Measurements from ENCODE around the gene GATA6.
"Not testable (repeated sequence)": the region's sequence is repeated elsewhere in the genome, so short reads cannot be mapped to it uniquely, and the experiment has no call there.

GATA6 gene

DNA sequence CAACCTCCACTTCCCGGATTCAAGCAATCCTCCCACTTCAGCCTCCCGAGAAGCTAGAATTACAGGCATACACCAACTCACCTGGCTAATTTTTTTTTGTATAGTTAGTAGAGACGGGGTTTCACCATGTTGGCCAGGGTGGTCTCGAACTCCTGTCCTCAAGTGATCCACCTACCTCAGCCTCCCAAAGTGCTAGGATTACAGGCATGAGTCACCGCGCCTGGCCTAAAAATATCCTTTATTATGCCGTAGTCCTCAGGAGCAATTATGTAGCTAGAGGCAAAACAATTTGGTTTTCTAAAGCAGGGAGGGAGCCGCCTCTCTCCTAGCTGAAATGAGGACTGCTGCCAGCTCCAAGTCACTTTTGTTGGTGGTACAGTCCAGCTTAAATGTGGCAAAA is 15.2 kb downstream of the GATA6 start:
- not testable (repeated sequence) for DNase-seq

DNA sequence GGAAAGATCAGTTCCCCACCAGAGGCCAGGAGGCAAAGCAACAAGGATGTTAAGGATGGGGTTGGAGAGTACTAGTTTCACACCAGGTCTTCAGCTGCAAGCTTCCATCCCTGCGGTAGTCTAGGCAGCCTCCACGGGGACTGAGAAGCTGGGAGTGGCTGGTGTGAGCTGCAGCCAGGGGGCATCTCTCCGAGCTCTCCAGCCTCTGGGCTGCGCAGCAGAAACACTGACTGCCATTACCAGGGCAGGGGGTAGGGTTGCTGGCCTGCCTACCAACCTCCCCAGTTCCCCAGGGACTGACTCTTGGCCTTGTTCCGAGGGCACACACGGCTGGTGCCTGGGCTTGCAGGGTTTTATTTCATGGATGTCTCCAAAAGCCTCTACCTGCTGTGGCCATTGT is 15.9 kb downstream of the GATA6 start:
- no peak for DNase-seq

- DNase-seq: no peak
Measured at GRCh38 chr18:22185771-22186386, 16.5 kb downstream of the GATA6 start.

- DNase-seq: no peak
Measured at GRCh38 chr18:22186484-22186971, 17.1 kb downstream of the GATA6 start.

- no peak for DNase-seq
Measured at GRCh38 chr18:22188559-22189267, 19.3 kb downstream of the GATA6 start.

DNA sequence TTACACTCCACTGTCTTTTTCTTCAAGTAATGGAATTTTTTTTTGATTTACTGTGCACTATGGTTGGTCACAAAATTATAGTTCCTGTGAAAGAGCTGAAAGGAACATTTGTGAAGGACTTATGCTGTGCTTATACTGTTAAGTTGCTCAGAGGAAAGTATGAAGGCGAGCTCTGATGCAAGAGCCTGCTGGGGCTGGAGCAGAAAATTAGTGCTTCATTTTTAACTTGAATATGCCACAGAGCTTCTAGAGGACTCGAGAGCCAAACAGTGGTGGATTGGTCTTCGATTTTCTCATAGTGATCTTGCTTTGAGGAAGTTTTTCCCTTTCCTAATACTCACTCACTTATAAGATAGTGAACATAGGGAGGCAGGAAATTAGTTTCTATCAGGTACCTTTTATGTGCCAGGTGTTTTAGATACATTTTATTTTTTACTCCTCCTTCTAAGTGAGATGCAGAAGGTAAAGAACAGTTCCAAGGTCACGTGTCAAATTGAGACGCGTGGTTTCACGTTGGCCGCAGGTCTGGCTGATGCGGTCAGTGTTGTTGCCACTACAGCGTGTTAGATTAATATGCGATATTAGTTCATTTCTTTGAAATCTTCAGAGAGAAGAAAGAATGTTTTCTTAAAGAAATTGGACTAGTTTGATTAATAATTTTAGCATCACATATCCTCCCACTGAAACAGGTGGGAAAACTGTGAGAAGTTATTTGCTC is 20.2 kb downstream of the GATA6 start:
- no peak for DNase-seq

- no peak for DNase-seq
Measured at GRCh38 chr18:22191346-22191695, 21.9 kb downstream of the GATA6 start.

DNA sequence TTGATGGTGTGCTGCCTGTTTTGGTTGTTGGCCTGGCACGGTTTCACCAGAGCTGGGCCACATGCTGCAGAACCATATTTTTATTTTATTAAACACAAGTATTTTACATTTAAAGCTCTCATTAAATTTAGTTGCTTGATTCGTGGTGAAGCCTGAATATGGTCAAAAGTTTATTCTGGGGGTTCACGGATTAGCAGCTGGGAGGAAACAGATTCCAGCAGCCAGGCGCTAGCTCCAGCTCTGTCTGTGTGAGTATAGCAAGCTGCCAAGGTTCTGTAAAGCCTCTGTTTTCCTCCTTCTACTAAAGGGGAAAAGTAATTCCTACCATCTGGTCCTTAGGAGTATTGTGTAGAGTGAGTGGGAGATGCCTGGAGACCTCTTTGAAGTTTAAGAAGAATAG is 22.5 kb downstream of the GATA6 start:
- DNase-seq: no peak

- DNase-seq: no peak
Measured at GRCh38 chr18:22193466-22193865, 24.1 kb downstream of the GATA6 start.

DNA sequence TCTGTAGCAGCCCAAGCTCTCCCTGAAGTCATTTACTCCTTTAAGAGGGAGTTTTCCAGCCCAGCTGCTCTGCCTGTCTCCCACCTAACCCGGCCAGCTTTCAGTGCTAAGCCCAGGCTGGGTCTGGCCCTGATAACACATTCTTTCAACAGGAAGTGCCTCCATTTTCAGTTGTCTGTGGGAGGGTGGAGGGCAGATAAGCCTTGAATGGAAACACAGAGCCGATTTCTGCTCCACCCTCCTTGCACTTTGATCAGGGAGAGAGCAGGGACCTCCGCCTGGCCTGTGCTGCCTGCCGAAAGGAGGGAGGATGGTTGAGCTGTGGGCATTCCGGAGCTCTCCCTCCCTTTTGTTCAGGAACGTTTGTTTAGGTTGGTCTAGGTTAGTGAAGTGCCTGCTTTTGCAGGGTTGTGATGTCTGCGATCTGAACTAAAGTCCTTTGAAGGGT is 24.8 kb downstream of the GATA6 start:
- no peak for DNase-seq

- DNase-seq: no peak
Measured at GRCh38 chr18:22195052-22195451, 25.7 kb downstream of the GATA6 start.

DNA sequence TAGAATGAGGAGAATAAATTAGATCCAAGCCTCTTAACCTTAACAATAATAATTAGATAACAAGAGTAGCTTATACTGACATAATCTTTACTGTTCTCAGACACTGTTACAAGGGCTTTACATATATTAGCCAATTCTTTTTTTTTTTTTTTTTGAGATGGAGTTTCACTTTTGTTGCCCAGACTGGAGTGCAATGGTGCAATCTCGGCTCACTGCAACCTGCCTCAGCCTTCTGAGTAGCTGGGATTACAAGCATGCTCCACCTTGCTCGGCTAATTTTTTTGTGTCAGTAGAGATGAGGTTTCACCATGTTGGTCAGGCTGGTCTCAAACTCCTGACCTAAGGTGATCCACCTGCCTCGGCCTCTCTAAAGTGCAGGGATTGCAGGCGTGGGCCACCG is 27.6 kb downstream of the GATA6 start:
- DNase-seq: not testable (repeated sequence)

DNA sequence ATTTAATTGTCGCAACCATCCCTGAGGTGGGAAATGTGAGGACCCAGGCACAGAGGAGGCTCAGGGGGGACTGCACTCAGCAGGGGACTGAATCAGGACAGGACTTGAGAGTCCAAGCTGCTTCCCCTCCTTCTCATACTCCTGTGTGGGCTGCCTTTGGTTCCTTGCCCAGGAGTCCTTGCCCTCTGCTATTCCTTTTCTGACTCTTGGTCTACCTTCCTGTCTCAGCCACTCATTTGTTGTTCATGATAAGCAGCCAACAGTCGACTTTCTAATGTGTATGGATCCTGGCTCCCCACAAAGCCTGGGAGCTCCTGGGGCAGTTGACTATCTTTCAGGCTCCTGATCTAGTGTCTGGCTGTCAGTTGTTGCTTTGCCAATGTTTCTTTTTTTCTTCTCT is 28.3 kb downstream of the GATA6 start:
- no peak for DNase-seq

GRCh38 chr18:22198163-22198562 is 28.8 kb downstream of the GATA6 start:
- no peak for DNase-seq

- DNase-seq: no peak
Measured at GRCh38 chr18:22199005-22199404, 29.6 kb downstream of the GATA6 start.

GRCh38 chr18:22200611-22201225 is 31.3 kb downstream of the GATA6 start:
- no peak for DNase-seq

DNA sequence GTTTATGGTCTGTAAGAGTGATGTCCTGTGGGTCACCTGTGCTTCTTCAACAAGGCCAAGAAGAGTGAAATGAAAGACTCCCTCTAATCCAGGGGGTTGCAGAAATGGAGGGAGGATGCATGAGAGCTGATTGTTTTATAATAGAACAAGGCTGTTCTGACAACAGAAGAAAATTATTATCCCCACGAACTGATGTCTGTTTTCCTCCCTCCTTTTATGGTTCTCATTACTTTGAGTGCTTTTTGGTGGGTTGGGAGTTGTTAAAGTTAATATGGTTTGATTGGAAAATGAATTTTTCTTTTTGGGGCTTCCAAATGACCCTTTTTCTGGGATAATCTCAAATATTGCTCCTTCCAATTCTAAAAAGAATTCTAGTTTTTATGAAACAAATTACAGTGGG is 33.6 kb downstream of the GATA6 start:
- DNase-seq: no peak

DNA sequence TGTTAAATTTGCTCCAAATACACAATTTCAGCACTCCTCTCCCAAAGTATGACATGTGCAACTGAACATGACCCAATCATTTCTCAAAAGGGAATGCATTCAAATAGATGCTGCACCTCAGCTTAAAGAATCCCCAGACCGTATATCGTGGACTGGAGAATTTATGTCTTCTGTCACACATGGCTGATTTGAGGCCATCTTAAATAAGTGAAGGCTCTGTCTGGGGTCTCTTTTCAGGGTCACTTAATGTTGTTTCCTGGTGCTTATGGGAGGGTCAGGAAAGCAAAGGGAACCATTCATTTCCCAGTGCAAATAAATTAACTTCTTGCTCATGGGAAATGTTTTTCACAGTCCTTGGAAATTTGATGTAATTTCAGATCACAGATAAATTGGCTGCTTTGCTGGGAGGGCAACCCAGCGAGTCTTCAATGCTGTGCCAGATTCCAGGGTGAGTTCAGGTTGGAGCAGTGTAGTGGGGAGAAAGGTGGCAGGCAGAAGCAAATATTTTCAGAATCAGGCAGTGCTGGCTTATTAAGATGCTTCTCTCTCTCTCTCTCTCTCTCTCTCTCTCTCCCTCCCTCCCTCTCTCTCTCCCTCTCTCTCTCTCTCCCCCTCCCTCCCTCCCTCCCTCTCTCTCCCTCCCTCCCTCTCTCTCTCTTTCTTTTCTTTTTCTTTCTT is 34.3 kb downstream of the GATA6 start:
- DNase-seq: no peak

GRCh38 chr18:22204214-22204536 is 34.8 kb downstream of the GATA6 start:
- no peak for DNase-seq

- DNase-seq: no peak
Measured at GRCh38 chr18:22204996-22205395, 35.6 kb downstream of the GATA6 start.

DNA sequence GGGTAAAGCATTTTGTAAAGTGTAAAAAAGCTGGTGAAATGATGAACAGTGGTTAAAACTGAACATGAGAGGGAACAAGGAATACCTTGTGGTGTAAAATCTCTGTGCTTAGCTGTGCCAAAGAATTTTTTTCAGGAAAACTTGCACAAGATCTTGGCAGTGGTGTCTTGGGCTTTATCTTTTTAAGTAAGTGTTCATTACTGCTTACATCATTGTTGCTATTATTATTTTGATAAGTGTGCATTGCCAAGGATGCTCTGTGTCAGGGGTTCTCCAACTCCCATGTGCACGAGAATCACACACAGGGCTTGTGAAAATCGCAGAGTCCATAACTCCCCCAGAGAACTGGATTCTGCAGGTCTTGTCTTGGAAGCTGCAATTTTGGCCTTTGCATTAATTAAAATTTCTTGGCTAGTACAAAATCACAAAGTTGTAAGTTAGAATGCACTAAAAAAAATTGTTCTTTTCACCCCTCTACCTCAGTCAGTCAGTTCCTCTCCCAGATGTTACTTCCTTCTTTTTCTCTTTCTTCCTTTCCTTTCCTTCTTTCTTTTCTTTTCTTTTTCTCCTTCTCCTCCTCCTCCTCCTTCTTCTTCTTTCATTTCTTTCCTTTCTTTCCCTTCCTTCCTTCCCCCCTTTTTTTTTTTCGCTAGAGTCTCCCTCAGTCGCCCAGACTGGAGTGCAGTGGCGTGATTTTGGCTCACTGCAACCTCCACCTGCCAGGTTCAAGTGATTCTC is 37.8 kb downstream of the GATA6 start:
- no peak for DNase-seq

DNA sequence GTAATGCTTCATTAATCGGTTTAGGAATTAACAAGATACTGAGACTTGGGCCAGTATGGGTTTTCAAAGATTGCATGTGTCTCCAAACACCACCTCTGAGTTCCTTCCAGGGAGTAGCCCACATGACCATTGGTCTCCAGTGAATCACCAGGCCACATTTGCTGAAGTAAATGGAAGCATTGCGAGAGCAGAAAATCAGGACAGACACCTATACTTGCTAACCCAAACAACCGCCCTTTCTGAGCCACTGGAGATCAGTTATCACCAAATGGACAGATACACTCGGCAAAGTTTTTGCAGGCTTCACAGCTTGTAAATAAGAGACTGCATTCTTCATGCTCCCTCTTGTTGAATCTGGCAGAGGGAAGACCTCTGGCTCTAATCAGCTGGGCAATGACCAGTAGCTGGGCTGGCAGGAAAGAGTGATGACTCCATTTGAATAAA is 40.9 kb downstream of the GATA6 start:
- no peak for DNase-seq

All from NCI-H1048 (cell line).